K562 (cell line): ENCODE data around the gene SLC16A2. TPM values are rescaled to one million over a fixed set of nuclear protein-coding genes. Genes with fewer than 3 reads are reported as not detected.

ENCODE experiments used
- DDX20 ChIP-seq: fragments of 450-650 bp; IDR thresholded peaks from 2 replicates; pipeline ENCODE4 v1.6.1; 2016; ENCODE audit warnings: missing genetic modification characterization, low read depth, mild to moderate bottlenecking, missing compliant biosample characterization, moderate library complexity
- ELF2 ChIP-seq: fragments of 250-450 bp; sonication (Bioruptor Pico); IDR thresholded peaks from 2 replicates; pipeline ENCODE4 v1.5.0; 2021; ENCODE audit warnings: mild to moderate bottlenecking
- NR2C2 ChIP-seq, 2 experiments: fragments of 200-800 bp in 1 of 2; sonication (Bioruptor generic) in 1 of 2; sonication (generic) in 1 of 2; formaldehyde crosslinking in 1 of 2; IDR thresholded peaks; 2 replicates each; pipeline versions ENCODE4 v1.6.1 to v1.8.0; 2016 to 2022; ENCODE audit warnings: mild to moderate bottlenecking in 1 of 2, missing compliant biosample characterization in 1 of 2, missing genetic modification characterization in 1 of 2, missing genetic modification reagents in 1 of 2
- RBM14 ChIP-seq: fragments of 200-400 bp; formaldehyde crosslinking; IDR thresholded peaks from 2 replicates; pipeline ENCODE4 v1.6.1; 2018; ENCODE audit warnings: low read depth, mild to moderate bottlenecking, low read length, moderate library complexity, borderline replicate concordance; ENCODE audit not compliant: insufficient read depth
- ZNF217 ChIP-seq: sonication (generic); formaldehyde crosslinking; IDR thresholded peaks from 2 replicates; pipeline ENCODE4 v1.8.0; 2022; ENCODE audit warnings: mild to moderate bottlenecking, missing genetic modification reagents
- polyA plus RNA-seq, 8 experiments: library from polyadenylated mRNA; depleted of rRNA in 4 of 8; stranded (reverse) in 5 of 8; unstranded in 3 of 8; fragments of >200 nt; fragmentation: Nextera tagmentation in 2 of 8; fragmentation: Illumina TruSeq in 1 of 8; extraction: Ambion mirVana in 2 of 8; extraction: Trizol in 1 of 8; gene quantifications; 2 replicates each; pipeline versions ENCODE4 v1.2.1 to v1.2.3, GENCODE V29; 2011 to 2014; ENCODE audit warnings: inconsistent platforms in 1 of 8, missing spikeins in 1 of 8
- total RNA-seq, 7 experiments: library from RNA; depleted of rRNA in 6 of 7; stranded (reverse); fragments of >200 nt in 6 of 7; fragmentation: Illumina TruSeq in 2 of 7; extraction: Trizol in 2 of 7; gene quantifications; 2 replicates each; pipeline versions ENCODE4 v1.2.1 to v1.2.3, GENCODE V29; 2011 to 2021; ENCODE audit warnings: low replicate concordance in 1 of 7
- TF ChIP-seq, protein P1 (sequence below), 3 experiments: fragments of 200-800 bp in 1 of 3; fragments of 250-450 bp in 1 of 3; fragments of 450-650 bp in 1 of 3; sonication (Bioruptor Pico) in 1 of 3; sonication (Bioruptor generic) in 1 of 3; formaldehyde crosslinking in 1 of 3; IDR thresholded peaks; 2 replicates each; pipeline versions ENCODE4 v1.6.1 to v1.8.0; 2016 to 2022; ENCODE audit warnings: mild to moderate bottlenecking in 2 of 3, missing genetic modification characterization in 2 of 3, missing compliant biosample characterization in 1 of 3, moderate library complexity in 1 of 3
- TF ChIP-seq, protein P2 (sequence below): fragments of 250-450 bp; sonication (Bioruptor Pico); IDR thresholded peaks from 2 replicates; pipeline ENCODE4 v1.5.0; 2021

Gene SLC16A2
- total and polyA plus RNA-seq, 9 of the 15 experiments (the other 6 are each of a cell fraction or from before 2014, with no cell fraction given) = 0.07 TPM; not detected in 8

GRCh38 chrX:74500067-74500466 lies 78.8 kb downstream of the SLC16A2 start (continued):
- TF ChIP-seq, protein P1, sequence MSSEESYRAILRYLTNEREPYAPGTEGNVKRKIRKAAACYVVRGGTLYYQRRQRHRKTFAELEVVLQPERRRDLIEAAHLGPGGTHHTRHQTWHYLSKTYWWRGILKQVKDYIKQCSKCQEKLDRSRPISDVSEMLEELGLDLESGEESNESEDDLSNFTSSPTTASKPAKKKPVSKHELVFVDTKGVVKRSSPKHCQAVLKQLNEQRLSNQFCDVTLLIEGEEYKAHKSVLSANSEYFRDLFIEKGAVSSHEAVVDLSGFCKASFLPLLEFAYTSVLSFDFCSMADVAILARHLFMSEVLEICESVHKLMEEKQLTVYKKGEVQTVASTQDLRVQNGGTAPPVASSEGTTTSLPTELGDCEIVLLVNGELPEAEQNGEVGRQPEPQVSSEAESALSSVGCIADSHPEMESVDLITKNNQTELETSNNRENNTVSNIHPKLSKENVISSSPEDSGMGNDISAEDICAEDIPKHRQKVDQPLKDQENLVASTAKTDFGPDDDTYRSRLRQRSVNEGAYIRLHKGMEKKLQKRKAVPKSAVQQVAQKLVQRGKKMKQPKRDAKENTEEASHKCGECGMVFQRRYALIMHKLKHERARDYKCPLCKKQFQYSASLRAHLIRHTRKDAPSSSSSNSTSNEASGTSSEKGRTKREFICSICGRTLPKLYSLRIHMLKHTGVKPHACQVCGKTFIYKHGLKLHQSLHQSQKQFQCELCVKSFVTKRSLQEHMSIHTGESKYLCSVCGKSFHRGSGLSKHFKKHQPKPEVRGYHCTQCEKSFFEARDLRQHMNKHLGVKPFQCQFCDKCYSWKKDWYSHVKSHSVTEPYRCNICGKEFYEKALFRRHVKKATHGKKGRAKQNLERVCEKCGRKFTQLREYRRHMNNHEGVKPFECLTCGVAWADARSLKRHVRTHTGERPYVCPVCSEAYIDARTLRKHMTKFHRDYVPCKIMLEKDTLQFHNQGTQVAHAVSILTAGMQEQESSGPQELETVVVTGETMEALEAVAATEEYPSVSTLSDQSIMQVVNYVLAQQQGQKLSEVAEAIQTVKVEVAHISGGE (CRISPR knock-in tag; IDR thresholded peaks at IDR 0.05) = no peak
- TF ChIP-seq ZNF217 (CRISPR knock-in tag) (no peak), RBM14 (no peak), DDX20 (tag) (no peak), NR2C2 (CRISPR knock-in tag; IDR thresholded peaks at IDR 0.05) (no peak), NR2C2 (tag; IDR thresholded peaks at IDR 0.05) (no peak), ELF2 (CRISPR knock-in tag) (no peak)
- TF ChIP-seq, protein P2, sequence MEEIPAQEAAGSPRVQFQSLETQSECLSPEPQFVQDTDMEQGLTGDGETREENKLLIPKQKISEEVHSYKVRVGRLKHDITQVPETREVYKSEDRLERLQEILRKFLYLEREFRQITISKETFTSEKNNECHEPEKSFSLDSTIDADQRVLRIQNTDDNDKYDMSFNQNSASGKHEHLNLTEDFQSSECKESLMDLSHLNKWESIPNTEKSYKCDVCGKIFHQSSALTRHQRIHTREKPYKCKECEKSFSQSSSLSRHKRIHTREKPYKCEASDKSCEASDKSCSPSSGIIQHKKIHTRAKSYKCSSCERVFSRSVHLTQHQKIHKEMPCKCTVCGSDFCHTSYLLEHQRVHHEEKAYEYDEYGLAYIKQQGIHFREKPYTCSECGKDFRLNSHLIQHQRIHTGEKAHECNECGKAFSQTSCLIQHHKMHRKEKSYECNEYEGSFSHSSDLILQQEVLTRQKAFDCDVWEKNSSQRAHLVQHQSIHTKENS (CRISPR knock-in tag) = no peak
